AG09309 (cell line): ENCODE data around the gene RAD23B.

Experiments used
- DNase-seq: peaks from one replicate; pipeline ENCODE4 v3.0.0-alpha.2; 2010; ENCODE audit warnings: low read depth
- H3K4me3 ChIP-seq: 2 replicates; pipeline ENCODE4 v1.5.1; 2011; ENCODE audit warnings: mild to moderate bottlenecking, low read depth, low read length, moderate library complexity; ENCODE audit not compliant: control insufficient read depth
- TF ChIP-seq, protein P1 (sequence below): IDR thresholded peaks from 2 replicates; pipeline ENCODE4 v1.5.1; 2011; ENCODE audit warnings: mild to moderate bottlenecking, low read depth, low read length, inconsistent platforms; ENCODE audit not compliant: insufficient read depth, control insufficient read depth; ENCODE audit errors: missing control alignments

Gene RAD23B

GRCh38 chr9:107332883-107333282 lies 49.8 kb downstream of the RAD23B start:
- TF ChIP-seq, protein P1, sequence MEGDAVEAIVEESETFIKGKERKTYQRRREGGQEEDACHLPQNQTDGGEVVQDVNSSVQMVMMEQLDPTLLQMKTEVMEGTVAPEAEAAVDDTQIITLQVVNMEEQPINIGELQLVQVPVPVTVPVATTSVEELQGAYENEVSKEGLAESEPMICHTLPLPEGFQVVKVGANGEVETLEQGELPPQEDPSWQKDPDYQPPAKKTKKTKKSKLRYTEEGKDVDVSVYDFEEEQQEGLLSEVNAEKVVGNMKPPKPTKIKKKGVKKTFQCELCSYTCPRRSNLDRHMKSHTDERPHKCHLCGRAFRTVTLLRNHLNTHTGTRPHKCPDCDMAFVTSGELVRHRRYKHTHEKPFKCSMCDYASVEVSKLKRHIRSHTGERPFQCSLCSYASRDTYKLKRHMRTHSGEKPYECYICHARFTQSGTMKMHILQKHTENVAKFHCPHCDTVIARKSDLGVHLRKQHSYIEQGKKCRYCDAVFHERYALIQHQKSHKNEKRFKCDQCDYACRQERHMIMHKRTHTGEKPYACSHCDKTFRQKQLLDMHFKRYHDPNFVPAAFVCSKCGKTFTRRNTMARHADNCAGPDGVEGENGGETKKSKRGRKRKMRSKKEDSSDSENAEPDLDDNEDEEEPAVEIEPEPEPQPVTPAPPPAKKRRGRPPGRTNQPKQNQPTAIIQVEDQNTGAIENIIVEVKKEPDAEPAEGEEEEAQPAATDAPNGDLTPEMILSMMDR = no peak
- DNase-seq = no peak
- no peak overlapping the region for H3K4me3 ChIP-seq

GRCh38 chr9:107333363-107333762 lies 50.3 kb downstream of the RAD23B start:
- TF ChIP-seq, protein P1 = no peak
- no peak for DNase-seq
- H3K4me3 ChIP-seq = no peak overlapping the region

GRCh38 chr9:107334103-107334776 lies 51.2 kb downstream of the RAD23B start:
- DNase-seq = no peak
- TF ChIP-seq, protein P1 = no peak
- no peak overlapping the region for H3K4me3 ChIP-seq

GRCh38 chr9:107335331-107335730 lies 52.3 kb downstream of the RAD23B start:
- no peak overlapping the region for H3K4me3 ChIP-seq
- no peak for DNase-seq
- TF ChIP-seq, protein P1 = no peak

DNA sequence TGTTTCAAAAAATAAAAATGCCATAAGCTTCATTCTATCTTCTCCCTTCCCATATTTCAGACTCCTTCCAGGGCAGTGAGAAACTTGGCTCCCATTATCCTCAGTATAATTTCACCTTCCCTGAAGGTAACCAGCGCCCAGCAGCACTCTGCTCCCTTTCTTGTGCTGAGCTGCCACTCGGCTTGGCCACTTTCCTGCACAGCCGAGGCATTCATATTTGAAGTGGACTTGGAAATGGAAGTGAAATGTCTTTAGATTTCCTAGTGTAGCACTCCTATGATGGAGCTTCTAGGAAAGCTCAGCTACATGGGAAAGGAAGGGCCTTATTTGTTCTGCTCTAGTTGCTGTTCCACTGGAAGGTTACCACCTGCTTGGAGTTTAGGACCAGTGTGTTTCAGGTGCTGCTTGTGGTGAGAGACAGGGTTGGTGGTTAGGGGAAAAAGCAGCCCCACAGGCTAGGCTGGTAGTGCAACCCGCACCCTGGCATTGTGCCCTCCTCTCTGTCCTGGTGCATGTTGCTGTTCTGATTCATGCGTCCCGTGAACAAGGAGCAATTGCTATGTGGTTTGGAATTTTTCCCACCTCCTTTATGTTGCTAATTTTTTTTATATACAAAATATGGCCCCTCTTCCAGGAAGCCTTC lies 53.8 kb downstream of the RAD23B start:
- peak; percentile 4 for DNase-seq
- H3K4me3 ChIP-seq = no peak overlapping the region
- TF ChIP-seq, protein P1 = no peak

- no peak overlapping the region for H3K4me3 ChIP-seq
- TF ChIP-seq, protein P1 = no peak
- no peak for DNase-seq
Measured at GRCh38 chr9:107337676-107338590, 54.9 kb downstream of the RAD23B start.
